ENCODE measurements around the gene STAT3. TPM values are rescaled to one million over a fixed set of nuclear protein-coding genes. Genes with fewer than 3 reads are reported as not detected.

STAT3 gene
- total and polyA plus RNA-seq, 2 of the 13 experiments (the other 11 are each of a cell fraction or from before 2014, with no cell fraction given): 61.8 to 62.4 TPM

DNA sequence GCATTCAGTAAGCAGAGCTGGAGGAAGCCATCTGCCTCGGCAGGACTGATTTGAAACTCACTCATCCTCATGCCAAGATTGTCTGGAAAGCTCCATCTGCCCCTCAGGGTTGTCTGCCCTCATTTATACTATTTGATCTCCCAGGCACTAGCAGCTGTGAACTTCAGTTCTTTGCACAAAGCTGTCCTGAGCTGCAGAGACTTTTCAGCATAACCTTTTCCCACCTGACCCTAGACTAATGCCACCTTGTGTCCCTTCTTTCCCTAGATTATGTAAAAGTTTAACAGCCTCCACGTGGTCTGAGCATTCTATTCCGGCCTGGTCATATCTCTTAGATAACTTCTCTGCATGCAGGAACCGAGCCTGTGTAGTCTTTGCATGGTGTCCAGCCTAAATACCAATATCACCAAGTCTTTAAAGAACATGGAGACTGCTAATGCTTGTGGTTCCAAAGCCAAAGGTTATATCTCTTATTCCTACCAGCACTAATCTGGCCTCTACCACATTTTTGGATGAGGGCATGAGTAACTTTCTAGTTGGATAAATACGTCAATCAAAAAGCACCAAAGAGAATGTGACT lies 70.9 kb downstream of the STAT3 start (continued):
- TF ChIP-seq ETV5 (CRISPR knock-in tag; IDR thresholded peaks at IDR 0.05; ENCODE audit: borderline replicate concordance): peak; percentile 18; the same call in 1 of the 2 replicates

GRCh38 chr17:42316755-42317154 lies 71.5 kb downstream of the STAT3 start:
- FAIRE-seq: no peak
- Histone ChIP-seq H3K9ac (ENCODE audit: insufficient read depth, low read depth, low read length) (no peak overlapping the region), H3K9me3 (ENCODE audit: low read length) (no peaks in the 10 kb centered on the region), H3K79me2 (ENCODE audit: insufficient read depth, low read length) (no peaks in the 10 kb centered on the region), H3K4me3 (replicated peaks in 1 of 3; ENCODE audit: insufficient read depth in 1 of 3, low read depth in 2 of 3, low read length in 3 of 3) (no peak overlapping the region), H4K20me1 (ENCODE audit: insufficient read depth, low read length) (no peaks in the 10 kb centered on the region), H3K36me3 (replicated peaks in 1 of 2; ENCODE audit: control insufficient read depth in 1 of 2, insufficient read depth in 2 of 2, low read length in 2 of 2) (peaks cover 10 to 45% of the 10 kb centered on the region in 2 experiments), H3K4me2 (ENCODE audit: low read depth, low read length) (no peak overlapping the region), H3K4me1 (ENCODE audit: insufficient read depth, low read length) (peaks cover 61% of the 10 kb centered on the region), H2AFZ (ENCODE audit: low read length) (no peak overlapping the region), H3K27me3 (ENCODE audit: control insufficient read depth in 1 of 2, insufficient read depth in 2 of 2, low read length in 2 of 2) (no peaks in the 10 kb centered on the region), H3K27ac (ENCODE audit: extremely low read length, insufficient read depth, low read length) (peak overlapping the region; percentile 6)
- ATAC-seq: no peak
- WGBS (ENCODE audit: low lambda C conversion rate): 99% methylated on average over 4 of the region's 4 CpGs
- no TSS peak for BruUV-seq (replicated peaks)
- in situ Hi-C loops (cut with HindIII; ENCODE audit: extremely low pct_ligation_motif_present, low pct_unique_long_range_greater_than_20kb): no loop called here
- intact Hi-C loops (cut with micrococcal nuclease; ENCODE audit: unreplicated experiment): no loop called here
- CTCF ChIA-PET (ENCODE audit: low intra/inter-chr PET ratio, low total read pairs): no interaction called here
- POLR2A ChIA-PET: no interaction called here
- no peak for DNase-seq (ENCODE audit: low spot score)
- TF ChIP-seq ERF (CRISPR knock-in tag; IDR thresholded peaks at IDR 0.05): no peak
- TF ChIP-seq TP53 (CRISPR knock-in tag; conservative IDR thresholded peaks at IDR 0.05): no peak
- TF ChIP-seq, protein P1, sequence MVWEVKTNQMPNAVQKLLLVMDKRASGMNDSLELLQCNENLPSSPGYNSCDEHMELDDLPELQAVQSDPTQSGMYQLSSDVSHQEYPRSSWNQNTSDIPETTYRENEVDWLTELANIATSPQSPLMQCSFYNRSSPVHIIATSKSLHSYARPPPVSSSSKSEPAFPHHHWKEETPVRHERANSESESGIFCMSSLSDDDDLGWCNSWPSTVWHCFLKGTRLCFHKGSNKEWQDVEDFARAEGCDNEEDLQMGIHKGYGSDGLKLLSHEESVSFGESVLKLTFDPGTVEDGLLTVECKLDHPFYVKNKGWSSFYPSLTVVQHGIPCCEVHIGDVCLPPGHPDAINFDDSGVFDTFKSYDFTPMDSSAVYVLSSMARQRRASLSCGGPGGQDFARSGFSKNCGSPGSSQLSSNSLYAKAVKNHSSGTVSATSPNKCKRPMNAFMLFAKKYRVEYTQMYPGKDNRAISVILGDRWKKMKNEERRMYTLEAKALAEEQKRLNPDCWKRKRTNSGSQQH (CRISPR knock-in tag; IDR thresholded peaks at IDR 0.05; ENCODE audit: low read depth): no peak
- TF ChIP-seq, protein P2, sequence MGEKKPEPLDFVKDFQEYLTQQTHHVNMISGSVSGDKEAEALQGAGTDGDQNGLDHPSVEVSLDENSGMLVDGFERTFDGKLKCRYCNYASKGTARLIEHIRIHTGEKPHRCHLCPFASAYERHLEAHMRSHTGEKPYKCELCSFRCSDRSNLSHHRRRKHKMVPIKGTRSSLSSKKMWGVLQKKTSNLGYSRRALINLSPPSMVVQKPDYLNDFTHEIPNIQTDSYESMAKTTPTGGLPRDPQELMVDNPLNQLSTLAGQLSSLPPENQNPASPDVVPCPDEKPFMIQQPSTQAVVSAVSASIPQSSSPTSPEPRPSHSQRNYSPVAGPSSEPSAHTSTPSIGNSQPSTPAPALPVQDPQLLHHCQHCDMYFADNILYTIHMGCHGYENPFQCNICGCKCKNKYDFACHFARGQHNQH (CRISPR knock-in tag; IDR thresholded peaks at IDR 0.05): no peak
- TF ChIP-seq ZNF720 (CRISPR knock-in tag; IDR thresholded peaks at IDR 0.05): no peak
- TF ChIP-seq, protein P3, sequence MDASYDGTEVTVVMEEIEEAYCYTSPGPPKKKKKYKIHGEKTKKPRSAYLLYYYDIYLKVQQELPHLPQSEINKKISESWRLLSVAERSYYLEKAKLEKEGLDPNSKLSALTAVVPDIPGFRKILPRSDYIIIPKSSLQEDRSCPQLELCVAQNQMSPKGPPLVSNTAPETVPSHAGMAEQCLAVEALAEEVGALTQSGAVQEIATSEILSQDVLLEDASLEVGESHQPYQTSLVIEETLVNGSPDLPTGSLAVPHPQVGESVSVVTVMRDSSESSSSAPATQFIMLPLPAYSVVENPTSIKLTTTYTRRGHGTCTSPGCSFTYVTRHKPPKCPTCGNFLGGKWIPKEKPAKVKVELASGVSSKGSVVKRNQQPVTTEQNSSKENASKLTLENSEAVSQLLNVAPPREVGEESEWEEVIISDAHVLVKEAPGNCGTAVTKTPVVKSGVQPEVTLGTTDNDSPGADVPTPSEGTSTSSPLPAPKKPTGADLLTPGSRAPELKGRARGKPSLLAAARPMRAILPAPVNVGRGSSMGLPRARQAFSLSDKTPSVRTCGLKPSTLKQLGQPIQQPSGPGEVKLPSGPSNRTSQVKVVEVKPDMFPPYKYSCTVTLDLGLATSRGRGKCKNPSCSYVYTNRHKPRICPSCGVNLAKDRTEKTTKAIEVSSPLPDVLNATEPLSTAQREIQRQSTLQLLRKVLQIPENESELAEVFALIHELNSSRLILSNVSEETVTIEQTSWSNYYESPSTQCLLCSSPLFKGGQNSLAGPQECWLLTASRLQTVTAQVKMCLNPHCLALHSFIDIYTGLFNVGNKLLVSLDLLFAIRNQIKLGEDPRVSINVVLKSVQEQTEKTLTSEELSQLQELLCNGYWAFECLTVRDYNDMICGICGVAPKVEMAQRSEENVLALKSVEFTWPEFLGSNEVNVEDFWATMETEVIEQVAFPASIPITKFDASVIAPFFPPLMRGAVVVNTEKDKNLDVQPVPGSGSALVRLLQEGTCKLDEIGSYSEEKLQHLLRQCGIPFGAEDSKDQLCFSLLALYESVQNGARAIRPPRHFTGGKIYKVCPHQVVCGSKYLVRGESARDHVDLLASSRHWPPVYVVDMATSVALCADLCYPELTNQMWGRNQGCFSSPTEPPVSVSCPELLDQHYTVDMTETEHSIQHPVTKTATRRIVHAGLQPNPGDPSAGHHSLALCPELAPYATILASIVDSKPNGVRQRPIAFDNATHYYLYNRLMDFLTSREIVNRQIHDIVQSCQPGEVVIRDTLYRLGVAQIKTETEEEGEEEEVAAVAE (CRISPR knock-in tag; IDR thresholded peaks at IDR 0.05; ENCODE audit: borderline replicate concordance): no peak
- TF ChIP-seq ZNF280D (CRISPR knock-in tag; IDR thresholded peaks at IDR 0.05): no peak
